GM21447 (cell line): ENCODE measurements around the gene HMG20B.

ENCODE experiments used
- ATAC-seq: cut with Tn5 transposase; IDR thresholded peaks from one replicate; pipeline ENCODE4 v1.9.1; 2021; ENCODE audit not compliant: unreplicated experiment

The HMG20B gene

GRCh38 chr19:3536429-3537100 is 36.2 kb upstream of the HMG20B start:
- ATAC-seq, result no peak

GRCh38 chr19:3537101-3537437 is 35.7 kb upstream of the HMG20B start:
- ATAC-seq, result no peak

- ATAC-seq, result no peak
These were observed 35.1 kb upstream of the HMG20B start for GRCh38 chr19:3537438-3538240.

GRCh38 chr19:3538258-3538929 is 34.4 kb upstream of the HMG20B start:
- ATAC-seq, result no peak

GRCh38 chr19:3538965-3539755 is 33.6 kb upstream of the HMG20B start, which contains the start of gene TEKTIP1:
TEKTIP1 (plus strand) TSS chr19:3539174; CDS start chr19:3539178, 4 bp downstream.
- no peak for ATAC-seq

- no peak for ATAC-seq
These were observed 33.0 kb upstream of the HMG20B start for GRCh38 chr19:3539756-3540118.

GRCh38 chr19:3543150-3544057 is 29.3 kb upstream of the HMG20B start:
- no peak for ATAC-seq

GRCh38 chr19:3544058-3544376 is 28.7 kb upstream of the HMG20B start:
- no peak for ATAC-seq

GRCh38 chr19:3544742-3545668 is 27.7 kb upstream of the HMG20B start:
- no peak for ATAC-seq

GRCh38 chr19:3545669-3546034 is 27.1 kb upstream of the HMG20B start:
- no peak for ATAC-seq

GRCh38 chr19:3546119-3546518 is 26.6 kb upstream of the HMG20B start:
- no peak for ATAC-seq

- no peak for ATAC-seq
These were observed 25.4 kb upstream of the HMG20B start for GRCh38 chr19:3547301-3547731.

GRCh38 chr19:3547767-3548282 is 24.9 kb upstream of the HMG20B start:
- no peak for ATAC-seq

GRCh38 chr19:3548606-3549005 is 24.1 kb upstream of the HMG20B start:
- no peak for ATAC-seq

GRCh38 chr19:3549816-3550215 is 22.9 kb upstream of the HMG20B start:
- no peak for ATAC-seq

- no peak for ATAC-seq
These were observed 21.6 kb upstream of the HMG20B start for GRCh38 chr19:3550947-3551791.

GRCh38 chr19:3551792-3552095 is 21.0 kb upstream of the HMG20B start:
- no peak for ATAC-seq
